Endothelial cell of umbilical vein (primary cell): ENCODE data around the gene R3HDML. TPM values are rescaled to one million over a fixed set of nuclear protein-coding genes. Genes with fewer than 3 reads are reported as not detected.
"Not testable (repeated sequence)": the region's sequence is repeated elsewhere in the genome, so short reads cannot be mapped to it uniquely, and the experiment has no call there.

Experiments used
- BruUV-seq: library from RNA; stranded (reverse); fragments of 400-500 nt; replicated peaks from 2 replicates; lab custom pipeline; 2021; lab: Mats Ljungman, UMichigan
- CTCF ChIA-PET: fragments of 300-600, 350-600 bp; sonication (Branson Sonifier 250); formaldehyde crosslinking; loops from one replicate; lab custom pipeline; 2021; ENCODE audit warnings: antibody characterized with exemption, inconsistent platforms; lab: Charles Lee
- POLR2A ChIA-PET: fragments of 300-600, 350-600 bp; sonication (Branson Sonifier 250); formaldehyde crosslinking; loops from one replicate; lab custom pipeline; 2021; ENCODE audit warnings: antibody characterized with exemption, inconsistent platforms; lab: Charles Lee
- DNase-seq: peaks from one replicate; pipeline ENCODE4 v3.0.0-alpha.2; 2011; ENCODE audit warnings: low read depth, low spot score
- FAIRE-seq: peaks from 2 replicates; lab custom pipeline; 2011; peaks lifted over from hg19 to GRCh38; lab: Jason Lieb, UNC
- H2AFZ ChIP-seq: 2 replicates; pipeline ENCODE4 v1.6.0; 2012; ENCODE audit warnings: low read depth, low read length, control low read depth, inconsistent platforms
- H3K27ac ChIP-seq: 2 replicates; pipeline ENCODE4 v1.5.1; 2011; ENCODE audit warnings: low read depth, mild to moderate bottlenecking, control low read depth, low read length, moderate library complexity; ENCODE audit not compliant: insufficient read depth
- H3K27me3 ChIP-seq, 2 experiments: 2 replicates each; pipeline versions ENCODE4 v1.6.0 to v1.6.1; 2011; ENCODE audit warnings: low read length in 2 of 2, mixed read lengths in 1 of 2; ENCODE audit not compliant: control insufficient read depth in 2 of 2, insufficient read depth in 2 of 2
- H3K36me3 ChIP-seq, 2 experiments: 2 replicates in 1 of 2; 3 replicates in 1 of 2; pipeline ENCODE4 v1.5.1; 2011; ENCODE audit warnings: low read length in 2 of 2, mild to moderate bottlenecking in 1 of 2, moderate library complexity in 1 of 2; ENCODE audit not compliant: control insufficient read depth in 2 of 2, insufficient read depth in 2 of 2; ENCODE audit errors: extremely low read depth in 1 of 2
- H3K4me1 ChIP-seq: 3 replicates; pipeline ENCODE4 v1.5.1; 2011; ENCODE audit warnings: mild to moderate bottlenecking, low read length; ENCODE audit not compliant: control insufficient read depth, insufficient read depth; ENCODE audit errors: extremely low read depth
- H3K4me2 ChIP-seq: 2 replicates; pipeline ENCODE4 v1.6.1; 2011; ENCODE audit warnings: low read length, control low read depth, mixed read lengths; ENCODE audit not compliant: insufficient read depth
- H3K4me3 ChIP-seq, 3 experiments: fragments of 200-600 bp in 1 of 3; sonication (generic), shearing (Covaris generic) in 1 of 3; replicated peaks in 1 of 3; 2 replicates each; pipeline ENCODE4 v1.5.1; 2011 to 2016; ENCODE audit warnings: control low read depth in 3 of 3, low read length in 3 of 3, mild to moderate bottlenecking in 2 of 3, inconsistent platforms in 1 of 3, low read depth in 1 of 3, moderate library complexity in 1 of 3; ENCODE audit not compliant: insufficient read depth in 1 of 3
- H3K79me2 ChIP-seq: 2 replicates; pipeline ENCODE4 v1.6.0; 2012; ENCODE audit warnings: low read length, inconsistent platforms; ENCODE audit not compliant: control insufficient read depth, insufficient read depth
- H3K9ac ChIP-seq: replicated peaks from 2 replicates; pipeline ENCODE3; 2011; ENCODE audit warnings: low read length, control low read depth; ENCODE audit not compliant: insufficient read depth; ENCODE audit errors: extremely low read depth
- H3K9me1 ChIP-seq: replicated peaks from 3 replicates; pipeline ENCODE4 v1.6.0; 2011; ENCODE audit warnings: mild to moderate bottlenecking, low read length; ENCODE audit not compliant: control insufficient read depth, insufficient read depth; ENCODE audit errors: extremely low read depth
- H3K9me3 ChIP-seq: replicated peaks from 2 replicates; pipeline ENCODE4 v1.5.1; 2012; ENCODE audit warnings: low read length, inconsistent platforms; ENCODE audit not compliant: control insufficient read depth, insufficient read depth
- H4K20me1 ChIP-seq: replicated peaks from 2 replicates; pipeline ENCODE3; 2011; ENCODE audit warnings: mild to moderate bottlenecking, low read length; ENCODE audit not compliant: control insufficient read depth, insufficient read depth; ENCODE audit errors: extremely low read depth
- EZH2 ChIP-seq: IDR thresholded peaks from 2 replicates; pipeline ENCODE4 v1.6.1; 2012; ENCODE audit warnings: borderline replicate concordance, low read depth, mild to moderate bottlenecking, moderate library complexity, low read length, inconsistent platforms; ENCODE audit not compliant: severe bottlenecking
- FOS ChIP-seq: IDR thresholded peaks from 2 replicates; pipeline ENCODE4 v1.6.1; 2011; ENCODE audit warnings: mild to moderate bottlenecking, low read length, moderate library complexity, borderline replicate concordance; ENCODE audit not compliant: insufficient read depth
- GATA2 ChIP-seq: IDR thresholded peaks from 2 replicates; pipeline ENCODE4 v1.7.0; 2011; ENCODE audit warnings: low read depth, mild to moderate bottlenecking, moderate library complexity, mixed read lengths, low read length; ENCODE audit not compliant: insufficient read length, insufficient read depth
- JUN ChIP-seq: IDR thresholded peaks from 2 replicates; pipeline ENCODE4 v1.6.1; 2011; ENCODE audit warnings: borderline replicate concordance, low read depth; ENCODE audit not compliant: insufficient read length, insufficient read depth
- MYC ChIP-seq: IDR thresholded peaks from one replicate; pipeline ENCODE4 v1.6.1; 2011; ENCODE audit warnings: mild to moderate bottlenecking, low read depth, low read length
- POLR2A ChIP-seq: IDR thresholded peaks from 2 replicates; pipeline ENCODE4 v1.6.1; 2012; ENCODE audit warnings: low read depth, mild to moderate bottlenecking, control low read depth, low read length
- POLR2AphosphoS5 ChIP-seq: IDR thresholded peaks from 2 replicates; pipeline ENCODE4 v1.6.1; 2012; ENCODE audit warnings: low read depth, mild to moderate bottlenecking, control low read depth, low read length, moderate library complexity; ENCODE audit not compliant: insufficient read depth
- dilution Hi-C: fragments of 300-500 bp; cut with MboI; formaldehyde crosslinking; loops from one replicate; pipeline ENCODE4 v1.15.0; 2019; ENCODE audit warnings: low sequenced_read_pairs; ENCODE audit not compliant: extremely low pct_ligation_motif_present
- intact Hi-C: fragments of 100-400 bp; cut with micrococcal nuclease; formaldehyde crosslinking; loops from one replicate; pipeline ENCODE4 v1.10.0; 2022
- polyA plus RNA-seq, 4 experiments: library from polyadenylated mRNA; depleted of rRNA in 3 of 4; stranded (reverse) in 3 of 4; unstranded in 1 of 4; fragments of >200 nt; gene quantifications; 2 replicates each; pipeline versions ENCODE4 v1.2.1 to v1.2.3, GENCODE V29; 2011 to 2012; ENCODE audit warnings: missing spikeins in 1 of 4
- total RNA-seq: library from RNA; stranded (reverse); gene quantifications from 2 replicates; pipeline ENCODE4 v1.2.3, GENCODE V29; 2021
- TF ChIP-seq, protein P1 (sequence below), 2 donors: IDR thresholded peaks; 1 replicate in 1 of 2; 2 replicates in 1 of 2; pipeline ENCODE4 v1.5.1; 2011; ENCODE audit warnings: low read length in 2 of 2, mild to moderate bottlenecking in 2 of 2, moderate library complexity in 2 of 2, control low read depth in 1 of 2, inconsistent platforms in 1 of 2, low read depth in 1 of 2; ENCODE audit not compliant: insufficient read depth in 1 of 2; ENCODE audit errors: extremely low read depth in 1 of 2
- TF ChIP-seq, protein P2 (sequence below): IDR thresholded peaks from 2 replicates; pipeline ENCODE4 v1.6.1; 2011; ENCODE audit not compliant: insufficient read depth, insufficient read length

The R3HDML gene
- total and polyA plus RNA-seq, 2 donors (not counting 3 experiments of a cell fraction or from before 2014, with no cell fraction given) = not detected

DNA sequence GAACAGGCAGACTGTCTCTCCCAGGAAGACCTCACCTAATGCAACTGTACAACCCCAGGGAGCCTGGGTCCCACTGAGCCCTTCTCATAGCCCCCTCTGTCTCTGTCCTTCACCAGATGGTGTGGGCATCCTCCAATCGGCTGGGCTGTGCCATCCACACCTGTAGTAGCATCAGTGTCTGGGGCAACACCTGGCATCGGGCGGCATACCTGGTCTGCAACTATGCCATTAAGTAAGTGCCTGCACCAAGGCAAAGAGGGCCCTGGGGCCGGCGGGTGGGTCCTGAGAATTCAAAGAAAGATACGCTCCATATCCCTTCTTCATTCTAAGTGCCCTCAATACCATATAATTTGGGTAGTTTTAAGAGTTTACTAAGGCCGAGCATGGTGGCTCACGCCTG is 8.3 kb downstream of the R3HDML start:
- H3K79me2 ChIP-seq = no peaks in the 10 kb centered on the region
- TF ChIP-seq JUN (no peak), POLR2AphosphoS5 (no peak), FOS (no peak), POLR2A (no peak), EZH2 (no peak), MYC (no peak), GATA2 (no peak)
- TF ChIP-seq, protein P1, sequence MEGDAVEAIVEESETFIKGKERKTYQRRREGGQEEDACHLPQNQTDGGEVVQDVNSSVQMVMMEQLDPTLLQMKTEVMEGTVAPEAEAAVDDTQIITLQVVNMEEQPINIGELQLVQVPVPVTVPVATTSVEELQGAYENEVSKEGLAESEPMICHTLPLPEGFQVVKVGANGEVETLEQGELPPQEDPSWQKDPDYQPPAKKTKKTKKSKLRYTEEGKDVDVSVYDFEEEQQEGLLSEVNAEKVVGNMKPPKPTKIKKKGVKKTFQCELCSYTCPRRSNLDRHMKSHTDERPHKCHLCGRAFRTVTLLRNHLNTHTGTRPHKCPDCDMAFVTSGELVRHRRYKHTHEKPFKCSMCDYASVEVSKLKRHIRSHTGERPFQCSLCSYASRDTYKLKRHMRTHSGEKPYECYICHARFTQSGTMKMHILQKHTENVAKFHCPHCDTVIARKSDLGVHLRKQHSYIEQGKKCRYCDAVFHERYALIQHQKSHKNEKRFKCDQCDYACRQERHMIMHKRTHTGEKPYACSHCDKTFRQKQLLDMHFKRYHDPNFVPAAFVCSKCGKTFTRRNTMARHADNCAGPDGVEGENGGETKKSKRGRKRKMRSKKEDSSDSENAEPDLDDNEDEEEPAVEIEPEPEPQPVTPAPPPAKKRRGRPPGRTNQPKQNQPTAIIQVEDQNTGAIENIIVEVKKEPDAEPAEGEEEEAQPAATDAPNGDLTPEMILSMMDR (IDR thresholded peaks at IDR 0.05; ENCODE audit: extremely low read depth in 1 of 2, insufficient read depth in 1 of 2, low read depth in 1 of 2, low read length in 2 of 2) = no peak
- TF ChIP-seq, protein P2, sequence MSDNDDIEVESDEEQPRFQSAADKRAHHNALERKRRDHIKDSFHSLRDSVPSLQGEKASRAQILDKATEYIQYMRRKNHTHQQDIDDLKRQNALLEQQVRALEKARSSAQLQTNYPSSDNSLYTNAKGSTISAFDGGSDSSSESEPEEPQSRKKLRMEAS = no peak
- H3K4me1 ChIP-seq = no peaks in the 10 kb centered on the region
- H3K27me3 ChIP-seq = no peaks in the 10 kb centered on the region
- H3K9me1 ChIP-seq = no peaks in the 10 kb centered on the region
- H3K4me3 ChIP-seq = no peak overlapping the region
- POLR2A ChIA-PET = no interaction called here
- H3K9ac ChIP-seq = no peak overlapping the region
- intact Hi-C loops = no loop called here
- H3K9me3 ChIP-seq = no peaks in the 10 kb centered on the region
- H3K4me2 ChIP-seq = no peak overlapping the region
- CTCF ChIA-PET = no interaction called here
- H3K27ac ChIP-seq = no peak overlapping the region
- H3K36me3 ChIP-seq = no peaks in the 10 kb centered on the region
- dilution Hi-C loops = no loop called here
- BruUV-seq = no TSS peak
- no peak for FAIRE-seq
- no peak overlapping the region for H2AFZ ChIP-seq
- H4K20me1 ChIP-seq = no peaks in the 10 kb centered on the region
- DNase-seq = no peak

DNA sequence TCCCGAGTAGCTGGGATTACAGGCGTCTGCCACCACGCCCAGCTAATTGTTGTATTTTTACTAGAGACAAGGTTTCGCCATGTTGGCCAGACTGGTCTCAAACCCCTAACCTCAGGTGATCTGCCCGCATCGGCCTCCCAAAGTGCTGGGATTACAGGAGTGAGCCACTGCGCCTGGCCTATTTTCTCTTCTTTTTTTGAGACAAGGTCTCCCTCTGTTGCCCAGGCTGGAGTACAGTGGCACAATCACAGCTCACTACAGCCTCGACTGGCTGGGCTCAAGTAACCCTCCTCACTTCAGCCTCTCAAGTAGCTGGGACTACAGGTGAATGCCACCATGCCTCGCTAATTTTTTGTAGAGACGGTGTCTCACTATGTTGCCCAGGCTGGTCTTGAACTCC is 9.1 kb downstream of the R3HDML start:
- CTCF ChIA-PET, H3K4me2 ChIP-seq: not testable (repeated sequence)

More for the DNA sequence above, 9.1 kb downstream of the R3HDML start:
- H3K9me3 ChIP-seq, H3K79me2 ChIP-seq, H3K9ac ChIP-seq, BruUV-seq, intact Hi-C loops, POLR2A ChIA-PET, FAIRE-seq, H2AFZ ChIP-seq, DNase-seq, H3K9me1 ChIP-seq, H3K27me3 ChIP-seq, H3K36me3 ChIP-seq, H3K4me1 ChIP-seq, H4K20me1 ChIP-seq, H3K27ac ChIP-seq, H3K4me3 ChIP-seq, dilution Hi-C loops: not testable (repeated sequence)
